Mucosa of stomach (tissue), 1 donor: ENCODE measurements around the gene PRPF40B.
"Not testable (repeated sequence)": the region's sequence is repeated elsewhere in the genome, so short reads cannot be mapped to it uniquely, and the experiment has no call there.

Source experiments
- H3K27me3 ChIP-seq: one replicate; pipeline ENCODE4 v1.7.0; 2013; ENCODE audit warnings: mild to moderate bottlenecking, low read length; ENCODE audit not compliant: control insufficient read depth, insufficient read depth
- H3K36me3 ChIP-seq: one replicate; pipeline ENCODE4 v1.7.0; 2013; ENCODE audit warnings: low read length; ENCODE audit not compliant: control insufficient read depth, insufficient read depth
- H3K4me1 ChIP-seq: one replicate; pipeline ENCODE4 v1.7.0; 2013; ENCODE audit warnings: mild to moderate bottlenecking, low read length; ENCODE audit not compliant: control insufficient read depth, insufficient read depth
- H3K4me3 ChIP-seq: one replicate; pipeline ENCODE4 v1.7.0; 2013; ENCODE audit warnings: low read length
- H3K9ac ChIP-seq: one replicate; pipeline ENCODE4 v1.7.0; 2013; ENCODE audit warnings: mild to moderate bottlenecking, low read length, moderate library complexity
- H3K9me3 ChIP-seq: one replicate; pipeline ENCODE4 v1.7.0; 2013; ENCODE audit warnings: mild to moderate bottlenecking, low read length, moderate library complexity; ENCODE audit not compliant: control insufficient read depth
- donor health status: Pancreatic carcinoma.

The PRPF40B gene

DNA sequence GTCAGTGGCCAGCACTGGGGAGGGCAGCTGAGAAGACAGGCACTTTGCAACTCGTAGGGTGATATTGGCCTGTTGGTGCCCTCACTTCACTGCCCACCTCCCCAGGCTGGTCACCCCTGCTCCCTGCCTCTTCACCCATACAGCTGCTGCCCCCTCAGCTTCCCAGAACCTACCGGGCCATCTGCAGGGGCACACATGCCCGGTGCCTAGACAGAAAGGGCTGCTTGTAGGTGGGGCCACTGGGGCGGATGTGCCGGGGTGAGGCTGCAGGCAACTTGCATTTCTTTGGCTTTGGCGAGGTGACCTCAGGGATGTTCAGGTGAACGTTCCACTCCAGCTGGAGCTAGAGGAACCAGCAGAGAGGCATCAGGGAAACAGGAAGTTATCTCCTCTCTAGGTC lies 35.1 kb upstream of the PRPF40B start:
- no peaks in the 10 kb centered on the region for H3K9me3 ChIP-seq
- H3K36me3 ChIP-seq = no peaks in the 10 kb centered on the region
- no peak overlapping the region for H3K4me3 ChIP-seq
- no peaks in the 10 kb centered on the region for H3K27me3 ChIP-seq
- H3K4me1 ChIP-seq = no peaks in the 10 kb centered on the region
- H3K9ac ChIP-seq = no peak overlapping the region

- Histone ChIP-seq H3K9ac (no peak overlapping the region), H3K9me3 (no peaks in the 10 kb centered on the region), H3K4me3 (no peak overlapping the region), H3K36me3 (no peaks in the 10 kb centered on the region), H3K4me1 (no peaks in the 10 kb centered on the region), H3K27me3 (no peaks in the 10 kb centered on the region)
Measured at GRCh38 chr12:49588721-49589516, 34.4 kb upstream of the PRPF40B start.

DNA sequence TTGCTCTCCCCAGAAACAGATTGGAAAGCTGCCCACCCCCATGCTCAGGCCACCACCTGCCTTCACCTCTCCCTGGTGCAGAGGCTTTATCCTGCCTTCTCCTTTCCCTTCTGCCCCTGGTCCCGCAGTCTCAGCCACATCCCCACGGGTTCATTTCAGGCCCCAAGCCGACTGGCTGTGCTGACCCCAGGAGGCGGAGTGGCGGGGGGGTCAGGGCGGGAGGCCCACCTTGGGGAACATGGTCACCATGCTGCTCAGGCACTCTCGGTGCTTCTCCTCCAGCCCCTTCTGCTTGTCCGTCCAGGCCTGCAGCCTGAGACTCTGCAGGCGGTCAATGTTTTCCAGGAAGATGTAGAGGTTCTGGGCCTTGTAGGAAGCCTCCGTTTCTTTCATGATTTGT lies 24.8 kb upstream of the PRPF40B start:
- Histone ChIP-seq H3K4me3 (no peak overlapping the region), H3K27me3 (no peaks in the 10 kb centered on the region), H3K4me1 (no peaks in the 10 kb centered on the region), H3K36me3 (no peaks in the 10 kb centered on the region), H3K9ac (no peak overlapping the region), H3K9me3 (no peaks in the 10 kb centered on the region)

DNA sequence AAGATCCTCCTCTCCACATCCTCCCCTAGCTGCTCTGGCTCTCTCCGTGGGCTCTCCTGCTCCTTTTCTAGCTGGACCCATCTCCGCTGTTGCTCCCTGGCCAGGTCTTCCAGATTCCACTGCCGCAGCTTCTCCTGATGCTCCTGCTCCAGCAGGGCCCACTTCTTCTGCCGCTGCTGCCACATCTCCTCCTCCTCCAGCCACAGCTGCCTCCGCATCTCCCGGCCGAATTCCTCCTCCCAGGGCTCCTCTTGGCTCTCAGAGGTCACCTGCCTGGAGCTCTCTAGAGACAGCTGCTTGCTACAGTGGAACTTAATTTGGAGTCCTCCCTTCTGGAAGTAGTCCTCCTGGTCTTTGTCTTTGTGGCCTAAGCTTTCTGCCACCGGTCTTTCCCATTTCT lies 23.4 kb upstream of the PRPF40B start:
- H3K4me1 ChIP-seq = no peaks in the 10 kb centered on the region

DNA sequence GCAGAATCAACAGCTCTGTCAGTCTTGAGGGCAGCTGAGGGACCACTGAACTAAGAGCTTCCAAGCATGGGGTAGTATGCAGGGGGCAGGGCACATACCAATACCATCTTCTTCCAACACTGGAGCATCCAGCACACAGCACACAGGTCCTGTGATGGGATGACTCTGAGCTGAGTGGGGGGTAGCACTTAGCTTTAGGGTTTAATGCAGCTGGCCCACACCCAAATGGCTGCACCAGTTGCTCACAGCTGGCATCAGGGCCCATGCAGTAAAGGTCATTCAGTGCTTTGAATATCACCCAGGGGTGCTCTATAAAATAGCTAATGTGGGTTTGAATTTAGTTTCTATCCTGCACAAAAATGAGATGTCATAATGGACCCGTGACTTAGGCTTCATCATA lies 19.6 kb upstream of the PRPF40B start:
- no peaks in the 10 kb centered on the region for H3K4me1 ChIP-seq
- H3K4me3 ChIP-seq = no peak overlapping the region
- H3K9ac ChIP-seq = no peak overlapping the region
- H3K9me3 ChIP-seq = no peaks in the 10 kb centered on the region
- no peaks in the 10 kb centered on the region for H3K27me3 ChIP-seq
- no peaks in the 10 kb centered on the region for H3K36me3 ChIP-seq

More for the DNA sequence above, 23.4 kb upstream of the PRPF40B start:
- no peak overlapping the region for H3K4me3 ChIP-seq
- no peaks in the 10 kb centered on the region for H3K36me3 ChIP-seq
- H3K9me3 ChIP-seq = no peaks in the 10 kb centered on the region
- H3K9ac ChIP-seq = no peak overlapping the region
- no peaks in the 10 kb centered on the region for H3K27me3 ChIP-seq

- Histone ChIP-seq H3K9ac (no peak overlapping the region), H3K4me1 (no peaks in the 10 kb centered on the region), H3K36me3 (no peaks in the 10 kb centered on the region), H3K27me3 (no peaks in the 10 kb centered on the region), H3K9me3 (no peaks in the 10 kb centered on the region), H3K4me3 (no peak overlapping the region)
Measured at GRCh38 chr12:49604856-49605255, 18.5 kb upstream of the PRPF40B start.

DNA sequence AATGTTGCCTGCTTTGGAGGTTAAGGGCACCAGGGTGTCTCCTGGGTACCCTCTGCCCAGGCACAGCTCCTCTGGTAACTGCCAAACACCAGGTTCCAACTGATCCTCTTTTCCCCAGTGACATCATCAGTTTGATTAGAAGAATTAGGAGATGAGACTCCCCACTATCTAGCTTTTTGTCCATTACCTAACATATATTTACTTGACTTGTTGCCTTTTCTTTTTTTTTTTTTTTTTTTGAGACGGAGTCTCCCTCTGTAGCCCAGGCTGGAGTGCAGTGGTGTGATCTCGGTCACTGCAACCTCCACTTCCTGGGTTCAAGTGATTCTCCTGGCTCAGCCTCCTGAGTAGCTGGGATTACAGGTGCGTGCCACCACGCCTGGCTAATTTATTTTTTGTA lies 17.8 kb upstream of the PRPF40B start, which contains the start of gene FAM186B:
Gene FAM186B (minus strand): TSS at position 101 of the 400 bp plus-strand sequence. CDS start 162 bp downstream, outside the sequence.
- H3K9me3 ChIP-seq, H3K27me3 ChIP-seq, H3K4me1 ChIP-seq, H3K4me3 ChIP-seq, H3K36me3 ChIP-seq, H3K9ac ChIP-seq: not testable (repeated sequence)

GRCh38 chr12:49609059-49609874 lies 14.1 kb upstream of the PRPF40B start:
- H3K36me3 ChIP-seq = no peaks in the 10 kb centered on the region
- H3K9ac ChIP-seq = no peak overlapping the region
- H3K27me3 ChIP-seq = no peaks in the 10 kb centered on the region
- no peak overlapping the region for H3K4me3 ChIP-seq
- H3K9me3 ChIP-seq = no peaks in the 10 kb centered on the region
- no peaks in the 10 kb centered on the region for H3K4me1 ChIP-seq

GRCh38 chr12:49609875-49610154 lies 13.5 kb upstream of the PRPF40B start:
- no peaks in the 10 kb centered on the region for H3K27me3 ChIP-seq
- no peaks in the 10 kb centered on the region for H3K36me3 ChIP-seq
- no peaks in the 10 kb centered on the region for H3K9me3 ChIP-seq
- H3K9ac ChIP-seq = no peak overlapping the region
- H3K4me3 ChIP-seq = no peak overlapping the region
- H3K4me1 ChIP-seq = no peaks in the 10 kb centered on the region

- not testable (repeated sequence) for H3K4me3 ChIP-seq, H3K9me3 ChIP-seq, H3K4me1 ChIP-seq, H3K27me3 ChIP-seq, H3K9ac ChIP-seq, H3K36me3 ChIP-seq
Measured at GRCh38 chr12:49610785-49611184, 12.6 kb upstream of the PRPF40B start.

- Histone ChIP-seq H3K4me1 (no peaks in the 10 kb centered on the region), H3K9me3 (no peaks in the 10 kb centered on the region), H3K36me3 (no peaks in the 10 kb centered on the region), H3K27me3 (no peaks in the 10 kb centered on the region), H3K9ac (no peak overlapping the region), H3K4me3 (no peak overlapping the region)
Measured at GRCh38 chr12:49612210-49612609, 11.2 kb upstream of the PRPF40B start.

DNA sequence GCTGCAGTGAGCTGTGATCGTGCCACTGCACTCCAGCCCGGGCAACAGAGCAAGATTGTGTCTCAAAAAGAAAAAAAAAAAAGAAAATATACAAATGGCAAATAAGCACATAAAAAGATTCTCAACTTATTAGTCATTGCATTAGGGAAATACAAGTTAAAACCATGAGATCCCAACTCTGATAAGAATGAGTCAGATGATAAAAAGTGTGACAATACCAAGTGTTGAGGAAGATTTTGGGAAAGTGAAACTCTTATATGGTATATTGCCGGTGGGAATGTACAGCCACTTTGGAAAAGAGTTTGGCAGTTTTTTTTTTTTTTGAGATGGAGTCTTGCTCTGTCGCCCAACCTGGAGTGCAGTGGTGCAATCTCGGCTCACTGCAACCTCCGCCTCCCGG lies 7.6 kb upstream of the PRPF40B start:
- no peak overlapping the region for H3K9ac ChIP-seq
- H3K36me3 ChIP-seq = no peaks in the 10 kb centered on the region
- H3K4me1 ChIP-seq = no peaks in the 10 kb centered on the region
- no peaks in the 10 kb centered on the region for H3K27me3 ChIP-seq
- no peaks in the 10 kb centered on the region for H3K9me3 ChIP-seq
- no peak overlapping the region for H3K4me3 ChIP-seq
